Natural killer cell (primary cell): Measurements from ENCODE around the gene DUOXA2. TPM values are rescaled to one million over a fixed set of nuclear protein-coding genes. Genes with fewer than 3 reads are reported as not detected.

Experiments
- ATAC-seq, 3 donors: fragments of 150-1000 bp in 2 of 3; fragments of 200-7000 bp in 1 of 3; cut with Tn5 transposase; 1 replicate in 1 of 3; 2 replicates in 2 of 3; pipeline ENCODE4 v1.10.0; 2021; ENCODE audit warnings: mild to moderate bottlenecking in 2 of 3, moderate library complexity in 2 of 3
- DNase-seq, 2 donors: peaks; one replicate each; pipeline versions ENCODE4 v3.0.0 to v3.0.0-alpha.2; 2013 to 2021; ENCODE audit warnings: mixed read lengths in 1 of 2
- H3K27ac ChIP-seq: one replicate; pipeline ENCODE4 v1.5.1; 2013; ENCODE audit warnings: mild to moderate bottlenecking, low read length
- H3K27me3 ChIP-seq: one replicate; pipeline ENCODE4 v1.6.1; 2013; ENCODE audit warnings: low read length; ENCODE audit not compliant: control insufficient read depth, insufficient read depth
- H3K36me3 ChIP-seq: one replicate; pipeline ENCODE4 v1.6.1; 2013; ENCODE audit warnings: low read length; ENCODE audit not compliant: control insufficient read depth, insufficient read depth
- H3K4me1 ChIP-seq: one replicate; pipeline ENCODE4 v1.6.1; 2013; ENCODE audit warnings: low read length; ENCODE audit not compliant: control insufficient read depth, insufficient read depth
- H3K4me3 ChIP-seq: one replicate; pipeline ENCODE4 v1.5.1; 2013; ENCODE audit warnings: low read length
- H3K9me3 ChIP-seq: one replicate; pipeline ENCODE4 v1.6.1; 2013; ENCODE audit warnings: low read length; ENCODE audit not compliant: control insufficient read depth, insufficient read depth
- H3K27ac Mint-ChIP-seq, 2 donors: one replicate each; pipeline ENCODE4 v1.8.0; 2022; ENCODE audit warnings: mild to moderate bottlenecking in 2 of 2, mixed read lengths in 2 of 2, moderate library complexity in 1 of 2
- H3K27me3 Mint-ChIP-seq, 2 donors: one replicate each; pipeline ENCODE4 v1.8.0; 2022; ENCODE audit warnings: low read depth in 2 of 2, mixed read lengths in 2 of 2
- H3K36me3 Mint-ChIP-seq: one replicate; pipeline ENCODE4 v1.8.0; 2022; ENCODE audit warnings: mixed read lengths
- H3K4me1 Mint-ChIP-seq, 2 donors: one replicate each; pipeline ENCODE4 v1.8.0; 2022; ENCODE audit warnings: mixed read lengths in 2 of 2
- H3K4me3 Mint-ChIP-seq: one replicate; pipeline ENCODE4 v1.8.0; 2022; ENCODE audit warnings: mild to moderate bottlenecking, moderate library complexity, mixed read lengths
- H3K9me3 Mint-ChIP-seq, 2 donors: one replicate each; pipeline ENCODE4 v1.8.0; 2022; ENCODE audit warnings: mixed read lengths in 2 of 2
- WGBS: methylation state at CpG from one replicate; pipeline ENCODE4 v1.1.7; 2013; ENCODE audit warnings: missing lambda C conversion rate; ENCODE audit not compliant: insufficient coverage; 5-methylcytosine and 5-hydroxymethylcytosine counted together
- intact Hi-C: fragments of 100-400 bp; cut with micrococcal nuclease; formaldehyde crosslinking; loops from one replicate; pipeline ENCODE4 v1.14.2; 2022
- total RNA-seq, 4 donors: library from RNA; stranded (reverse); fragments of 120-200 nt in 1 of 4; gene quantifications; one replicate each; pipeline versions ENCODE4 v1.2.3 to v1.2.4, GENCODE V29; 2013 to 2022
- TF ChIP-seq, protein P1 (sequence below): fragments of 200-600 bp; IDR thresholded peaks from one replicate; pipeline ENCODE4 v1.8.0; 2022; ENCODE audit warnings: antibody characterized with exemption

The DUOXA2 gene
- total RNA-seq, 3 donors from 2014 or later (not counting 1 experiment from before 2014, with no cell fraction given): not detected

DNA sequence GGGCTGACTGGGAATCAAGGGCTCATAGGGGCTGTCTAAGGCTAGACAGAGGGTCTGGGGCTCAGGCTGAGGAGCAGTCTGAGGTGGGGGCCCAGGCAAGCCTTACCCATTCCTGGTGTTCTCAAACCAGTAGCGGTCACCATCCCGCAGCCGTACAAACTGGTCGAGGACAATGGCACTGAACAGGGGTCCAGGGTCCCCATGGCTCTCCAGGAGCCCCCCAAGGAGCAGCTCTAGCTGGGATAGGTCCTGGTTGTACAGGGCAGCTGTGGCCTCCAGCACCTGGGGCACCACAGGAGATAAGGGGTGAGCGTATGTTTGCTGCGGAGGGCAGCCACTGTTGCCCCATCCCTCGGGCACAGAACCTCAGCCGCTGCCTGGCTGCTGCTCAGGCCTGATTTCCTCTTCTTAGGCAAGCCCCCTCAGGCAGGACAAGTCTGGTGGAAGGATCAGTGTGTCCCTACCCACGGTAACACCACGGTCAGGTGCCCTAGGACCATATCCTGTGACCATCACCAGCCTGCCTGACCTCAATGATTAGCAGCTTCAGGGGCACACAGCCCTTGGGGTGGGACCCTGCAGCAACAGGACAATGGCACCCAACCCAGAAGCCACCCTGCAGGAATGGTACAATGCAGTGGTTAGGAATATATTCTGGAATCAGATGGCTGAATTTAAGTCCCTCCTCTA lies 6.0 kb upstream of the DUOXA2 start:
- H3K27me3 ChIP-seq: peaks cover 17% of the 10 kb centered on the region
- Mint-ChIP-seq H3K4me1 (peaks cover 0 to 5% of the 10 kb centered on the region in 2 donors), H3K9me3 (no peaks in the 10 kb centered on the region), H3K27me3 (peaks cover 33 to 42% of the 10 kb centered on the region in 2 donors), H3K4me3 (no peak overlapping the region), H3K36me3 (no peaks in the 10 kb centered on the region), H3K27ac (no peak overlapping the region)
- H3K9me3 ChIP-seq: no peaks in the 10 kb centered on the region
- 88% methylated on average over 10 of the region's 10 CpGs for WGBS
- peaks cover 3% of the 10 kb centered on the region for H3K4me1 ChIP-seq
- ATAC-seq (no peak), DNase-seq (no peak)
- no peak overlapping the region for H3K27ac ChIP-seq
- no peak overlapping the region for H3K4me3 ChIP-seq
- no peaks in the 10 kb centered on the region for H3K36me3 ChIP-seq
- intact Hi-C loops: no loop called here
- TF ChIP-seq, protein P1, sequence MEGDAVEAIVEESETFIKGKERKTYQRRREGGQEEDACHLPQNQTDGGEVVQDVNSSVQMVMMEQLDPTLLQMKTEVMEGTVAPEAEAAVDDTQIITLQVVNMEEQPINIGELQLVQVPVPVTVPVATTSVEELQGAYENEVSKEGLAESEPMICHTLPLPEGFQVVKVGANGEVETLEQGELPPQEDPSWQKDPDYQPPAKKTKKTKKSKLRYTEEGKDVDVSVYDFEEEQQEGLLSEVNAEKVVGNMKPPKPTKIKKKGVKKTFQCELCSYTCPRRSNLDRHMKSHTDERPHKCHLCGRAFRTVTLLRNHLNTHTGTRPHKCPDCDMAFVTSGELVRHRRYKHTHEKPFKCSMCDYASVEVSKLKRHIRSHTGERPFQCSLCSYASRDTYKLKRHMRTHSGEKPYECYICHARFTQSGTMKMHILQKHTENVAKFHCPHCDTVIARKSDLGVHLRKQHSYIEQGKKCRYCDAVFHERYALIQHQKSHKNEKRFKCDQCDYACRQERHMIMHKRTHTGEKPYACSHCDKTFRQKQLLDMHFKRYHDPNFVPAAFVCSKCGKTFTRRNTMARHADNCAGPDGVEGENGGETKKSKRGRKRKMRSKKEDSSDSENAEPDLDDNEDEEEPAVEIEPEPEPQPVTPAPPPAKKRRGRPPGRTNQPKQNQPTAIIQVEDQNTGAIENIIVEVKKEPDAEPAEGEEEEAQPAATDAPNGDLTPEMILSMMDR: no peak

DNA sequence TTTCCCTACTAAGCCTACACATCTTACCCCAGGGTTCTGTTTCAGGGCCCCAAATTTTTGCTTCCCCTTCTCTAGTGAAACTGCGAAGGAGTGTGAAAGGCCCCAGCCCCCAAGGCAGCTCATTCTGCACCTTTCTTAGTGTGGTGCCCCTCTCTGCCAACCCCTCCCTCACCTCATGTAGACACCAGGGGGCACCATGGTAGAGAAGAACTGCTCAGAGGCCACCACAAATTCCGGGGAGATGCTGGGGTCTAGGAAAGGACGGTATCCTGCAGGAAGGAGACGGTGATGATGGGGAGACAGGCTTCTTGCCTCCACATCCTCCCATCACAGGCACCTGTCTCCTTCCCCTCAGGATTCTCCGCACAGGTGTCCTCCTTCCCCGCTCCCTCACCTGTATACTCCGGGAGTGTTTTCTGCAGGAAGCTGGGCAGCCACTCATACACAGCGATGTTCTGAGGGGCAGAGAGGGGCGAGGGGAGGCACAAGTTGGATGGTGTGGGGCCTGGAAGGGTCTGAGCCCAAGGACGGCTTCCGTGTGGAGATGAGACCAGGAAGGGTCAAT lies 3.8 kb upstream of the DUOXA2 start:
- no peaks in the 10 kb centered on the region for H3K9me3 ChIP-seq
- ATAC-seq (no peak), DNase-seq (no peak)
- H3K36me3 Mint-ChIP-seq: no peaks in the 10 kb centered on the region
- H3K4me1 ChIP-seq: peaks cover 12% of the 10 kb centered on the region
- H3K4me1 Mint-ChIP-seq: peaks cover 0 to 10% of the 10 kb centered on the region in 2 donors
- no peaks in the 10 kb centered on the region for H3K36me3 ChIP-seq
- H3K27ac Mint-ChIP-seq: no peak overlapping the region
- intact Hi-C loops: no loop called here
- TF ChIP-seq, protein P1: no peak
- H3K27me3 ChIP-seq: peaks cover 39% of the 10 kb centered on the region
- H3K4me3 Mint-ChIP-seq: no peak overlapping the region
- no peaks in the 10 kb centered on the region for H3K9me3 Mint-ChIP-seq
- no peak overlapping the region for H3K4me3 ChIP-seq
- peaks cover 54 to 63% of the 10 kb centered on the region in 2 donors for H3K27me3 Mint-ChIP-seq
- H3K27ac ChIP-seq: no peak overlapping the region
- 33% methylated on average over 9 of the region's 11 CpGs for WGBS

DNA sequence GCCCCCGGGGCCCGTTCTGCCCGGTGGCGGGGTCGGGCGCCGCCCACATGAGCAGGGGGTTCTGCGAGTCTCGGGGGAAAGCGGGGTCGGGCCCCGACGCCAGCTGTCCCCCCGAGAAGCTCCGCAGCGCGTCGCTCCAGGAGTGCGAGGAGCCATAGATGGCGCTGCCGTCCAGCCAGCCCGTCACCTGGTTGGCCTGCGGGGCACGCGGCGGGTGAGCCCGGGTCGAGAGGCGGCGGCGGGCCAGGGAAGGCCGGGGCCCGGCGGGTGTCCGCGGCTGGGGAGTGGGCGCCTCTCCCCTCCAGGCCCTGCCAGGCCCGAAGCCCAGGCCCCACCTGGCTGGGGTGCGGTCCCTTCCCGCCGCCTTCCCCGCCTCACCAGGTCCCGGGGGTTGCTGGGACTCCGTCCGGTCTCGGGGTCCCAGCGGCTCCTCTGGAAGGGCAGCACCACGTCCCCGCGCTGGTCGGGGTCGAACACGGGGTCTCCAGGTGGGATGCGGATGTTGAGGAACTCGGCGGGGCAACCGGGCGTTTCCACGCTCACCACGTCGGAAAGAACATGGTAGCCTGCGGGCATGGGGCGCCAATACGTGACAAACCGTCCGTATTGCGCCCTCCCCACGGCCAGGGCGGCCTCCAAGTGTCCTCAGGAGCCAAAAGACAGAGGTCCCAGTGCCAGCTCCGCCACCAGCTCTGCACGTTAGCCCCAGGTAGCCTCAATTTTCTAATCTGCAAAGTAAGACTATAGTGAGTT lies 2.6 kb upstream of the DUOXA2 start:
- Mint-ChIP-seq H3K27me3 (peaks cover 66 to 72% of the 10 kb centered on the region in 2 donors), H3K27ac (no peak overlapping the region)
- ATAC-seq: no peak

More for the DNA sequence above, 2.6 kb upstream of the DUOXA2 start:
- H3K27ac ChIP-seq: no peak overlapping the region
- Mint-ChIP-seq H3K4me1 (peaks cover 0 to 13% of the 10 kb centered on the region in 2 donors), H3K9me3 (no peaks in the 10 kb centered on the region), H3K36me3 (no peaks in the 10 kb centered on the region), H3K4me3 (no peak overlapping the region)
- peaks cover 52% of the 10 kb centered on the region for H3K27me3 ChIP-seq
- H3K9me3 ChIP-seq: no peaks in the 10 kb centered on the region
- no peak overlapping the region for H3K4me3 ChIP-seq
- peaks cover 15% of the 10 kb centered on the region for H3K4me1 ChIP-seq
- 14% methylated on average over 71 of the region's 71 CpGs for WGBS
- TF ChIP-seq, protein P1: no peak
- intact Hi-C loops: no loop called here
- no peak for DNase-seq
- H3K36me3 ChIP-seq: no peaks in the 10 kb centered on the region
